Left ventricle myocardium superior (tissue), 1 donor: Measurements from ENCODE around the gene ATP2B2. TPM values are rescaled to one million over a fixed set of nuclear protein-coding genes. Genes with fewer than 3 reads are reported as not detected.

Experiments used
- ATAC-seq: fragments of 200-7000 bp; cut with Tn5 transposase; one replicate; pipeline ENCODE4 v1.9.1; 2020; ENCODE audit warnings: mild to moderate bottlenecking, moderate library complexity
- DNase-seq: peaks from one replicate; pipeline ENCODE4 v3.0.0-alpha.2; 2020
- intact Hi-C: fragments of 100-400 bp; cut with micrococcal nuclease; formaldehyde crosslinking; loops from one replicate; pipeline ENCODE4 v1.11.0; 2022
- total RNA-seq: library from RNA; stranded (reverse); fragmentation: NEBNext Ultra II Directional; extraction: Animal tissue kit (Norgen Biotek cat#: 25700); gene quantifications from one replicate; pipeline ENCODE4 v1.2.1, GENCODE V29; 2021
- donor health status: DM: no; HTN: yes; CAD: no; lungs with severe emphysema.

Gene ATP2B2
- total RNA-seq, 1 donor from 2014 or later, result not detected

- DNase-seq (no peak), ATAC-seq (no peak)
- intact Hi-C loops, result no loop called here
Observed at GRCh38 chr3:10443272-10444109, 61.9 kb downstream of the ATP2B2 start.

- intact Hi-C loops, result no loop called here
- ATAC-seq (no peak), DNase-seq (no peak)
Observed at GRCh38 chr3:10442151-10442795, 63.1 kb downstream of the ATP2B2 start.

GRCh38 chr3:10440684-10441083 lies 64.7 kb downstream of the ATP2B2 start:
- intact Hi-C loops, result no loop called here
- DNase-seq, result no peak

GRCh38 chr3:10438902-10439610 lies 66.3 kb downstream of the ATP2B2 start:
- intact Hi-C loops, result no loop called here
- ATAC-seq, result no peak
- DNase-seq, result no peak

More at GRCh38 chr3:10440684-10441083, 64.7 kb downstream of the ATP2B2 start:
- no peak for ATAC-seq

- DNase-seq, result no peak
- ATAC-seq, result peak; percentile 85
- intact Hi-C loops, result no loop called here
Observed at GRCh38 chr3:10437995-10438901, 67.1 kb downstream of the ATP2B2 start.

- no peak for ATAC-seq
- intact Hi-C loops, result no loop called here
- no peak for DNase-seq
Observed at GRCh38 chr3:10437272-10437994, 68.0 kb downstream of the ATP2B2 start.

- intact Hi-C loops, result no loop called here
- ATAC-seq, result no peak
- DNase-seq, result no peak
Observed at GRCh38 chr3:10435850-10436249, 69.5 kb downstream of the ATP2B2 start.

- intact Hi-C loops, result no loop called here
- ATAC-seq (no peak), DNase-seq (no peak)
Observed at GRCh38 chr3:10434938-10435336, 70.4 kb downstream of the ATP2B2 start.

GRCh38 chr3:10434144-10434937 lies 71.0 kb downstream of the ATP2B2 start:
- DNase-seq (no peak), ATAC-seq (no peak)
- intact Hi-C loops, result no loop called here

- ATAC-seq (no peak), DNase-seq (no peak)
- intact Hi-C loops, result no loop called here
Observed at GRCh38 chr3:10432931-10433330, 72.5 kb downstream of the ATP2B2 start.

- ATAC-seq, result no peak
- intact Hi-C loops, result no loop called here
- DNase-seq, result no peak
Observed at GRCh38 chr3:10432156-10432845, 73.1 kb downstream of the ATP2B2 start.

GRCh38 chr3:10430805-10431204 lies 74.6 kb downstream of the ATP2B2 start:
- ATAC-seq (no peak), DNase-seq (no peak)
- intact Hi-C loops, result no loop called here

GRCh38 chr3:10428406-10429091 lies 76.8 kb downstream of the ATP2B2 start:
- ATAC-seq (no peak), DNase-seq (no peak)
- intact Hi-C loops, result no loop called here

- intact Hi-C loops, result no loop called here
- ATAC-seq (no peak), DNase-seq (no peak)
Observed at GRCh38 chr3:10426346-10427220, 78.8 kb downstream of the ATP2B2 start.

GRCh38 chr3:10423171-10423882 lies 82.1 kb downstream of the ATP2B2 start:
- intact Hi-C loops, result no loop called here
- no peak for DNase-seq

More at GRCh38 chr3:10423171-10423882, 82.1 kb downstream of the ATP2B2 start:
- no peak for ATAC-seq
